ENCODE data around the gene NUP153.

GRCh38 chr6:17703256-17703694 is 3.5 kb downstream of the NUP153 start:
- TF ChIP-seq CTCF (IDR thresholded peaks at IDR 0.05), result no peak
- TF ChIP-seq POLR2AphosphoS5 (IDR thresholded peaks at IDR 0.05), result peak; percentile 19 to 52
- TF ChIP-seq POLR2A (IDR thresholded peaks at IDR 0.05; ENCODE audit: low read depth), result no peak

Data from esophagus muscularis mucosa (tissue), 3 donors.